ENCODE results near the gene ATXN2. TPM values are rescaled to one million over a fixed set of nuclear protein-coding genes. Genes with fewer than 3 reads are reported as not detected.
"Not testable (repeated sequence)": the region's sequence is repeated elsewhere in the genome, so short reads cannot be mapped to it uniquely, and the experiment has no call there.

The ATXN2 gene
- total RNA-seq, 1 donor from 2014 or later = 48.4 TPM

DNA sequence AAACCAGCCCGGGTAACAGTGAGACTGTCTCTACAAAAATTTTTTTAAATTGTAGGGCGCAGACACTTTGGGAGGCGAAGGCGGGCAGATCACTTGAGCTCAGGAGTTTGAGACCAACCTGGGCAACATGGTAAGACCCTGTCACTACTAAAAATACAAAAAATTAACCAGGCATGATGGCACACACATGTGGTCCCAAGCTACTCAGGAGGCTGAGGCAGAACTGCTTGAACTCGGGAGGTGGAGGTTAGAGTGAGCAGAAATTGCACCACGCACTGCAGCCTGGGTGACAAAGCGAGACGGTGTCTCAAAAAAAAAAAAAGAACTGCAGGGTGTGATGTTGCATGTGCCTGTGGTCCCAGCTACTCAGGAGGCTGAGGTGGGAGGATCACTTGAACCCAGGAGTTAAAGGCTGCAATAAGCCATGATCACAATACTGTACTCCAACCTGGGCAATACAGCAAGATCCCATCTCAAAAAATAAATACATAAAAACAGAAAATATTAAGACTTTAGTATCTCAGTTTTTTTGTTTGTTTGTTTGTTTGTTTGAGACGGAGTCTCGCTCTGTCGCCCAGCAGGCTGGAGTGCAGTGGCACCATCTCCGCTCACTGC, 16.9 kb downstream of the ATXN2 start:
- DNase-seq (ENCODE audit: missing footprints) (no peak), ATAC-seq (no peak)
- intact Hi-C loops (cut with DNase I) = no loop called here

DNA sequence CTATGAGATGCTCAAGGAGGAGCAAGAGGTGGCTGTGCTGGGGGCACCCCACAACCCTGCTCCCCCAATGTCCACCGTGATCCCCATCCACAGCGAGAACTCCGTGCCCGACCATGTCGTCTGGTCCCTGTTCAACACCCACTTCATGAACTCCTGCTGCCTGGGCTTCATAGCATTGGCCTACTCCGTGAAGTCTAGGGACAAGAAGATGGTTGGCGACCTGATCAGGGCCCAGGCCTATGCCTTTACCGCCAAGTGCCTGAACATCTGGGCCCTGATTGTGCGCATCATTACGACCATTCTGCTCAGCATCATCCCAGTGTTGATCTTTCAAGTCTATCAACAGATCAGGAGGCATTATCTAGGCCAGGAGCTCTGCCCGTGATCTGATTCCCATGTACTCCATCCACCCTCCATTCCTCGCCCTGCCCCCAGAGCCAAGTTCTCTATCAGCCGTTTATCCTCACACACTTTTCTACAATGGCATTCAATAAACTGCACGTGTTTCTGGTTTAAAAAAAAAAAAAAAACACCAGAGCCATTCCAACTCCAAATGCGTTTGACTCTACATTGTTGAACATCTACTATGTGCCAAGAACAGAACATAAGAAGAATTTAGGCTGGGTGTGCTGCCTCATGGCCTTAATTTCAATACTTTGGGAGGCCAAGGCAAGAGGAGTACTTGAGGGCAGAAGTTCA, 17.5 kb downstream of the ATXN2 start:
- DNase-seq (ENCODE audit: missing footprints) = no peak
- no peak for ATAC-seq
- intact Hi-C loops (cut with DNase I) = no loop called here

DNA sequence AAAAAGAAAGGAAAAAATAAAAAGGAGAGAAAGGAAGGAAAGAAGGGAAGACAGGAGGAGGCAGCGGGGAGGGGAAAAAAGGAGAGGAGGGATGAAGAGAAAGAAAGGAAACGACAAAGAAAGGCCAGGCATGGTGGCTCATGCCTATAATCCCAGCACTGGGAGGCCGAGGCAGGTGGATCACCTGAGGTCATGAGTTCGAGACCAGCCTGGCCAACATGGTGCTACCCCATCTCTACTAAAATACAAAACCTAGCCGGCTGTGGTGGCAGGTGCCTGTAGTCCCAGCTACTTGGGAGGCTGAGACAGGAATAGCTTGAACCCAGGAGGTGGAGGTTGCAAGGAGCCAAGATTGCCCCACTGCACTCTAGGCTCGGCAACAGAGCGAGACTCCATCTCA, 18.4 kb downstream of the ATXN2 start:
- DNase-seq (ENCODE audit: missing footprints) (no peak), ATAC-seq (no peak)
- intact Hi-C loops (cut with DNase I) = no loop called here

DNA sequence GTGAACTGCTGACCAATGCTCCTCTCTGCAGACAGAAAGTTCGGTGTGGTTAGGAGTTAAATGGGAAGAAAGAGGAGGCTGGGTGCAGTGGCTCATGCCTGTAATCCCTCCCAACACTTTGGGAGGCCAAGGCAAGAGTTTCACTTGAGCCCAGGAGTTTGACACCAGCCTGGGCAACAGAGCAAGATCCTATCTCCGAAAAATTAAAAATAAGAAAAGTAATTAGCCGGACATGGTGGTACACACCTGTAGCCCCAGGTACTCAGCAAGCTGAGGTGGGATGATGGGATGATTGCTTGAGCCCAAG, 19.0 kb downstream of the ATXN2 start:
- intact Hi-C loops (cut with DNase I) = no loop called here
- DNase-seq (ENCODE audit: missing footprints) (no peak), ATAC-seq (no peak)

DNA sequence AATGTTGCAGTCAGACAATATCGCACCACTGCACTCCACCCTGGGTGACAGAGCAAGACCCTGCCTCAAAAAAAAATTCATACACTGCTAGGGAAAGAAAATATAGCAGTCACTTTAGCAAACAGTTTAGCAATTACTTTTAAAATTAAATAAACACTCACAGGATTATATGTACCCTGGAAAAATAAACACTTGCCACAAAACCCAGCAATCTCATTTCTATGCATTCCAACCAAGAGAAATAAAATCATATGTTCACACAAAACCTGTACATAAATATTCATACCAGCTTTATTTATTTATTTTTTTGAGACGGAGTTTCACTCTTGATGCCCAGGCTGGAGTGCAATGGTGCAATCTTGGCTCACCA, 20.2 kb downstream of the ATXN2 start:
- DNase-seq (ENCODE audit: missing footprints) (no peak), ATAC-seq (no peak)
- intact Hi-C loops (cut with DNase I) = no loop called here

DNA sequence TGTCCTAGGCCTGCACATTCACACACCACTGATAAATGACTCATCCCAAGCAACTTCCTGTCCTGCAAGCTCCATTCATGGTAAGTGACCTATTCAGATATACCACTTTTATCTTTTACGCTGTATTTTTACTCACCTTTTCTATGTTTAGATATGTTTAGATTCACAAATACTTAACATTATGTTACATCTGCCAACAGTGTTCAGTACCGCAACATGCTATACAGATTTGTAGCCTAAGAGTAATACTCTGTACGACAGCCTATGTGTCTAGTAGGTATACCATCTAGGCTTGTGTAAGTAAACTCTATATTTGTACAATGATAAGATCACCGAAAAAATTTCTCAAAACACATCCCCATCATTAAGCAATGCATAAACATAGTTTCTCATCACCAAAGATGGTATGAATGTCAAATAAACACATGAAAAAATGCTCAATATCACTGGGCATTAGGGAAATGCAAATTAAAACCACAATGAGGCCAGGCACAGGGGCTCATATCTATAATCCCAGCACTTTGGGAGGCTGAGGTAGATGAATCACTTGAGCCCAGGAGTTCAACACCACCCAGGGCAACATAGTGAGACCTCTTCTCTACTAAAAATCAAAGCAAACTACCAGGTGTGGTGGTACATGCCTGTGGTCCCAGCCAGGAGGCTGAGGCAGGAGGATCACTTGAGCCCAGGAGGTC, 20.7 kb downstream of the ATXN2 start:
- no peak for ATAC-seq
- intact Hi-C loops (cut with DNase I) = no loop called here
- DNase-seq (ENCODE audit: missing footprints) = no peak

DNA sequence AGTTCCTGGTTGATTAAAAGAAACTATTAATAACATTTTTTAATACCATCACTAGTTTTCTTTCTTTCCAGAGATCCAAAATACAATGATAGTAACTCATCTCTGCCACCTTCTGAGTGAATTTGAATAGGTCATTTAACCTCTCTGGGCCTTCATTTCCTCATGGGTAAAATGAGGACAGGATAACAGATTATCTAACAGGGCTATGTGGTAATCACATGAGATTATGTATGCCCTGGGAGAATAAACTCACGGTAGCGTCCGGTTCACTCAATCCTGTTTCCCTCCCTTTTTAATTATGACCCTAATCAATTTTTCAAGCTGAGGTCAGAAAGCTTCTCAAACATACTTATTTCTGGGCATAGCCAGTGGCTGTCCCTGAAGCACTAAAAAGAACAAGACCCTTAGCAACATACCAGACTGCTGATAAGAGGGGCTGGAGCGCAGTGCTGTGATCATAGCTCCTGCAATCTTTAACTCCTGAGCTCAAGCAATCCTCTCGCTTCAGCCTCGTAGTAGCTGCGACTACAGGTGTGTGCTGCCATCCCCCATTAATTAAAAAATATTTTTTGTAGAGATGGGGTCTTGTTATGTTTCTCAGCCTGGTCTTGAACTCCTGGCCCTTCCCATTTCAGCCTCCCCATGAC, 24.2 kb downstream of the ATXN2 start:
- intact Hi-C loops (cut with DNase I) = no loop called here
- ATAC-seq (peak; percentile 29), DNase-seq (ENCODE audit: missing footprints) (no peak)

DNA sequence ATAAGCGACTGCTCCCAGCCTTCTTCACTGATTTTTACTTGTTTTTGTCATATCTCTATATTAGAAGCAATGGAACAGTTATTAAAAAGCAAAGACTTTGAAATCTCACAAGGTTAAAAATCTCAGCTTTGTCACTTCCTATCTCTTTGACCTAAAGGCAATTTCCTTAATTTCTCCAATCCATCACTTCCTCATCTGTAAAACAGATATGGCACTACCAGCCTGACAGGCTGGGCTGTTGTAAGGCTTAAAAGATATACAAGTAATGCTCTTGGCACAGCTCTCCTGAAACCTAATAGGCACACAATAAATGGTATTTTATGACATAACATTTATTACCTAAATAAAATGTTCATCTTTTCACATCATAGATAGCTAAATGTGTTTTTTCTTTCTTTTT, 25.6 kb downstream of the ATXN2 start:
- DNase-seq (ENCODE audit: missing footprints) = no peak
- intact Hi-C loops (cut with DNase I) = no loop called here
- no peak for ATAC-seq

DNA sequence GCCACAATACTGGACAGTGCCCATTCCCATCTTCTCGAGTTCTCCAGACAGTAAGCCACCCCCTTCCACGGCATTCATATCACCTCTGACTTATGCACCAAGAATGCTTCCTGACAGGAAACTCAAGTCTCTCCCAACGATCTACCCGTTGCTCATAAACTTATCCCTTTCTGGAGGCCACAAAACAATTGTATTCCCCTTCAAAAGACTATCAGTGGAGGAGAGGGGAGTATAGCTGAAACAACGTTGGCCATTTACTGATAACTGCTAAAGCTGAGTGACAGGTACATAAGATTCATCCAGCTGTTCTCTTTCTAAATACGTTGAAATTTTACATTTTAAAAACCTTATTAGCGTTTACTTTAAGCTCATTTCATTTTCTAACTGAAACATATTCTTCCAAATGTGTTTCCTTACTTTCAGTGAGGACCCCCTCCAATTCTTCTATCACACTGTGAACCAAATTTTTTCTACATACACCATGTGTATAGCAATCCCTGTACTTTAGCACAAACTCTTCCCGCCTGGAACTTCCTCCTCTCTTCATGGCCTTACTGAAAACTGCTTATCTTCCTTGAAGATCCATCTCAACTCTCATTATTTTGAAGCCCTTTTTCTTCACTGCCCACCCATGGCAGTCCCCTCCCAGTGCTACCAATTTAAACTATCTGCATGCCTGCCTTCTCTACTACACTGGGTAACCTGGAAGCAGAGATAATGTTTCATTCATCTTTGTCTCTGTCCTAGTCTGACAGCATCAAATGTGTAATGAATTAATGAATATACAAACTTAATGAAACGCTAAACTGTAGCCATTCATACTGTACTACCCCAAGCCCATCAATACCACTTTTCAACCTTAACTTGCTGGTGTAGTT, 28.8 kb downstream of the ATXN2 start:
- intact Hi-C loops (cut with DNase I) = no loop called here
- no peak for DNase-seq (ENCODE audit: missing footprints)
- ATAC-seq = no peak

DNA sequence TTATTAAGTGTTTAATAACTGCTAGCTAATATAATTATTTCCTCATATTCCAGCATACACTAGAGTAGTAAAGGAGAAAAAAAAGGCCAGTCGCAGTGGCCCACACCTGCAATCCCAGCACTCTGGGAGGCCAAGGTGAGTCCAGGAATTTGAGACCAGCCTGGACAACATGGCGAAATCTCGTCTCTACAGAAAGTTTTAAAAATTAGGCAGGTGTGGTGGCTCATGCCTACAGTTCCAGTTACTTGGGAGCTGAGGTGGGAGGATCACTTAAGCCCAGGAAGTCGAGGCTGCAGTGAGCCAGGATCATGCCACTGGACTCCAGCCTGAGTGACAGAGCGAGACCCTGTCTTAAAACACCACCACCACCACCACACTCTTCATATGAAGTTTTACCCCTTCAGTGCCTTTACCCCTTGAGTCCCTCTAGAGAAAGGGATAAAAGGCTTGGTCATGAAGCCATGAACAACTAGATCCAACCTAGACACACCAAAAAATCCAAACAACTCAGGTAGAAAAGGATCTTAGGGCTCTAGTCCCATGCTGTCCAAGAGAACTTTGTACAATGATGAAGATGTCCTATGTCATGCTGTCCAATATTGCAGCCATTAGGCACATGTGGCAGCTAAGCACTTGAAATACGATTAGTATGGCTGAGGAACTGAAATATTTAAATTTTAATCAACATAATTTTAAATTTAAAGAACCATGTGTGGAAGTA, 29.6 kb downstream of the ATXN2 start:
- intact Hi-C loops (cut with DNase I) = no loop called here
- ATAC-seq (no peak), DNase-seq (ENCODE audit: missing footprints) (no peak)

DNA sequence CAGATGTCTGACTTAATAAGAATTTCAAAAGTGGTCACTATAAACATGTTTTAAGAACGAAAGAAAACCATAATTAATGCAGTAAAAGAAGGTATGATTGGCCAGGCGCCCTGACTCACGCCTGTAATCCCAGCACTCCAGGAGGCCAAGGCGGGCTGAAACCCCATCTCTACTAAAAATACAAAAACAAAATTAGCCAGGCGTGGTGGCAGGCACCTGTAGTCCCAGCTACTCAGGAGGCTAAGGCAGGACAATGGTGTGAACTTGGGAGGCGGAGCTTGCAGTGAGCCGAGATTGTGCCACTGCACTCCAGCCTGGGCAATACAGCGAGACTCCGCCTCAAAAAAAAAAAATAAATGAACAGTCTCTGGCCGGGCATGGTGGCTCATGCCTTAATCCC, 38.3 kb downstream of the ATXN2 start:
- not testable (repeated sequence) for DNase-seq (ENCODE audit: missing footprints); ATAC-seq
- intact Hi-C loops (cut with DNase I) = loop anchor here (5.0 kb wide), 1 partner anchor 36 kb away; the partner anchor contains the start of gene ATXN2

DNA sequence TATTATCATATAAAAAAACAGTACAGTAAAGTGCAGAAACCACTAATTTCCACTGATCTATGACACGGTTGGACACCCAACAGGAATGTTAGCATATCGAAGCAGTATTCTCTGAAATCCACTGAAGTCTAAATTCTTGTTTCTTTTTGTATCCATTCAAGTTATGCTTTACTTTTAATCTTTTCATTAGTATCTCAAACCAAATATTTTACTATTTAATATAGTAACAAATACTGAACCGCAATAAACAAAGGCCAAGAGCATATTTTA, 41.1 kb downstream of the ATXN2 start:
- ATAC-seq (no peak), DNase-seq (ENCODE audit: missing footprints) (no peak)
- intact Hi-C loops (cut with DNase I) = no loop called here

DNA sequence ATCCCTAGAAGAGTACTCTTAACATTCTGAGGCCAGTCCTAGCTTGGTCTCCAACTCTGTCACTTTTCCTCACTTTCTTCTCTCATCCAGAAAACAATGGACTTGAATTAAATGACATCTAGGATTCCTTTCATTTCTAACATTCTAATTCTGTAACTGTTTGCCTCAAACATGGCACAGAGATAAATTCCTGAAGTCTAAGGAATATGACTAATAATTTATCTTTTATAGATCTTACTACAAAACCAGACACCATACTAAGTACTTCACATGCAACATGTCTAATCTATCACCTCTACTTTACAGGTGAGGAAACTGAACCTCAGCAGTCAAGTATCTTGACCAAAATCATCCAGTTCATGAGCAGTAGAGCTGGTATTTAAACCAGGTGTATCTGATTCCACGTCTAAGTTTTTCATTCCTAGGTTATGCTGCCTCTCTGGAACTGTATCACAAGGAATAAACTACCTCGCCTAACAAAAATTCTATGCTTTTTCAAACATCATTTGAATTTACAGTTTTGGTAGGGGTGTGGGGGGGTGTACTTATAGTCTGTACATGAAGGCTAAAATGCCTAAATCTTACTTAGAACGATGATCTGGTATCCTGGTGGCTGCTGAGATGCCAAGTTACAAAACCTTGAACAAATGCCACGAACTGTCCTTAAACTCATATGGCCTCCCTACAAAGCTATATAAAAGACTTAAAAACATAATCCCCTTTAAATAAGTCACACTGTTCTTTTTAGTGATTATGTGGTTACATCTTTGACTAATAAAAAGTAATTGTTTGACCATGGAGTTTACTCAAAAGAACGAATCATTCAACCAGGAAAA, 41.6 kb downstream of the ATXN2 start:
- DNase-seq (ENCODE audit: missing footprints) = no peak
- intact Hi-C loops (cut with DNase I) = no loop called here
- ATAC-seq = no peak

DNA sequence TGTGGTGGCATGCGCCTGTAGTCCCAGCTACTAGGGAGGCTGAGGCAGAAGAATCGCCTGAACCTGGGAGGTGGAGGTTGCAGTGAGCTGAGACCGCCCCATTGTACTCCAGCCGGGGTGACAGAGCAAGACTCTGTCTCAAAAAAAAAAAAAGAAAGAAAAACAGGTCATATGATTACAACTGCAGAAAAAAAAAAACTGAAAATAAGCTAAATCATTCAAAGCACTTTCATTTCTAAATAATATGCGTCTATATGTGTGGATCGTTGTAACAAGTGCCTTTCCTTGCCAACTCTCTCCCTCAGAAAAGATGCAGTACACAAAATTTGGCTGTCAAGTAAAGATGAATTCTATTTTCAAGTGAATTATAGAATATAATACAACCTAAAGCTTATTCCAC, 42.4 kb downstream of the ATXN2 start:
- intact Hi-C loops (cut with DNase I) = no loop called here
- ATAC-seq (no peak), DNase-seq (ENCODE audit: missing footprints) (no peak)

DNA sequence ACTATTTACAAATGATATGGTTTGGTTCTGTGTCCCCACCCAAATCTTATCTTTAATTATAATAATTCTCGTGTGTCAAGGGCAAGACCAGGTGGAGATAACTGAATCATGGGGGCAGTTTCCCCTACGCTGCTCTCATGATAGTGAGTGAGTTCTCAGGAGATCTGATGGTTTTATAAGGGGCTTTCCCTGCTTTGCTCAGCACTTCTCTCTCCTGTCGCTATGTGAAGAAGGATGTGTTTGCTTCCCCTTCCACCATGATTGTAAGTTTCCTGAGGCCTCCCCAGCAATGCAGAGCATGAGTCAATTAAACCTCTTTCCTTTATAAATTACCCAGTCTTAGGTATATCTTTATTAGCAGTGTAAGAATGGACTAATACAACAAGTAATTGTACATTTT, 43.8 kb downstream of the ATXN2 start:
- ATAC-seq; DNase-seq (ENCODE audit: missing footprints); intact Hi-C loops (cut with DNase I): not testable (repeated sequence)

DNA sequence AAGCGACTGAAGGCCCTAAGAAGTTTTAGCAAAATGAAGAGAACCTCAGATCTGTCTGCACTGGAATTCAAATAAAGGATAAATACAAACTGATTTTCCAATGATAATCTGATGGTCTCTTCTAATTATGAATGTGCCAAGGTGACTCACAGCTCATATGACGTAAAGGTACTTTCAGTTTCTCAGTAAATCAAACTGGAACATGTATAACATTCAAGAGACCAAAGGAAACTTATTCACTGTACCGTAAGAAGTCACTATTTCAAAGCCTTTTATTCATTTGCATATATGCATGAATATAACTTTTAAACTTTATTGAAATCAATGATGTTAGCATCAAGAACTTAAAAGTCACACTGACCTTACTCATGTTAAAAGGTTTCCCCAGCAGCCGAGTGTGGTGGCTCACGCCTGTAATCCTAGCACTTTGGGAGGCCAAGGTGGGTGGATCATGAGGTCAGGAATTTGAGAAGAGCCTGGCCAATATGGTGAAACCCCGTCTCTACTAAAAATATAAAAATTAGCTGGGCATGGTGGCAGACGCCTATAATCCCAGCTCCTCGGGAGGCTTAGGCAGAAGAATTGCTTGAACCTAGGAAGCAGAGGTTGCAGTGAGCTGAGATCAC, 52.2 kb downstream of the ATXN2 start:
- DNase-seq (ENCODE audit: missing footprints) = no peak
- intact Hi-C loops (cut with DNase I) = no loop called here
- no peak for ATAC-seq

DNA sequence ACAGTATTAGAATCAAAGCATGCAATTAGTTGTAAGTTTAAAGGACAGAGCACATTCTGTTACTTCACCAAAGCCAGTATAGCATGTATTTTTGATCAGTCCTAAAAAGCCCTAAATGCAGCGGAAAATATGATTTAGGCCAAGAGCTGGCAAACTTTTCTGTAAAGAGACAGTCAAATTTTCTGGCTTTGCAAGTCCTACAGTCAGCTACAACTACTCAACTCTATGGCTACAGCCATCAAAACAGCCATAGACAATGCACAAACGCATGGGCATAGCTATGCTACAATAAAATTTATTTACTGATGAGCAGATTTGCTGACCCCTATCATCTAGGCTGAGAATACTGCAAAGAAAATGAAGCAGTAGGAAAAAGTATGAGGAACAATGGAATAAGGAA, 52.9 kb downstream of the ATXN2 start:
- intact Hi-C loops (cut with DNase I) = no loop called here

More for the DNA sequence above, 52.9 kb downstream of the ATXN2 start:
- no peak for DNase-seq (ENCODE audit: missing footprints)
- no peak for ATAC-seq

Data from Right ventricle myocardium inferior (tissue), 1 donor.